ENCODE measurements around the gene MPRIP.

MPRIP gene

DNA sequence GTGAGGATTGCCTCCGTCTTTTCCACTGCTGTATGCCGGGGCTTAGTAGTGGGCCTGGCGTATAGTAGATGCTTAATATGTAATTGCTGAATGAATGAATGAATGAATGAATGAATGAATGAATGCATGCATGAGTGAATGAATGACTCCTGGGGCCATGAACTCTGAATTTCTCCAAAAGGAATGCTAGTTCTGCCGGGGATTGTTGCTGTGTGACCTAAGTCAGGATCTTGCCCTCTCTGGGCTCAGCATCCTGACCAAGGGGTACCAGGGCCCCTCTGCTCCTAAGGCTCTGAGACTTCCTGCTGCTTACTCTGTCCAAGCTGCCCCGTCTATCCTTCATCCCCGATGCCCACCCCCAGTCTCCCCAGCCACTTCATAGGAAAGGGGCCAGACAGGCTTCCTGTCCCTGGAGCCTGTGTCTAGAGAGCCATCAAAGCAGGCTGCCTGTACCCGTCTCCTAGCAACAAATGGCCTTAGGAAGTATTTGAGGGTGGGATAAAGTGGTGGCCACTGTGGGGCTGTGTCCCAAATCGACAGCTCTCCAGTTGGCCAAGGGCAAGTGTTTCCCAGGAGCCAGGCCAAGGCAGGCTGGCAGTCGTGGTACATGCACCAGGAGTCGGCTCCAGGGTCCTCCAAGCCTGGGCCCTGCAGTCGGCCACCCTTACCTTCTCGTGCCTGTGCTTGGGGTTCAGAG, 11.6 kb upstream of the MPRIP start:
- peak overlapping the region; percentile 27 for H3K18ac ChIP-seq (ENCODE audit: low read length)
- H3K79me1 ChIP-seq (ENCODE audit: low read length) = peaks cover 28% of the 10 kb centered on the region
- H3K9me3 ChIP-seq (ENCODE audit: insufficient read depth, low read depth, low read length) = no peaks in the 10 kb centered on the region
- H2BK120ac ChIP-seq (ENCODE audit: insufficient read depth, low read length, poor library complexity) = peak overlapping the region; percentile 12
- H2BK5ac ChIP-seq (ENCODE audit: low read depth, low read length, poor library complexity) = no peak overlapping the region
- no peak overlapping the region for H3K4me2 ChIP-seq (ENCODE audit: low read length)
- WGBS (ENCODE audit: extremely low coverage, insufficient coverage, insufficient read length) = no CpG with 5 or more reads among the region's 12 CpGs
- peak overlapping the region; percentile 22 for H3K27ac ChIP-seq (ENCODE audit: low read depth, low read length)
- H2BK12ac ChIP-seq (ENCODE audit: low read length) = peak overlapping the region; percentile 70
- peaks cover 32 to 37% of the 10 kb centered on the region in 2 experiments for H3K4me1 ChIP-seq (ENCODE audit: control insufficient read depth in 1 of 2, insufficient read depth in 2 of 2, low read length in 2 of 2)
- no peak overlapping the region for H4K8ac ChIP-seq (ENCODE audit: low read depth, low read length)
- H2AK5ac ChIP-seq (ENCODE audit: low read length) = peak overlapping the region; percentile 72
- H3K36me3 ChIP-seq (ENCODE audit: control insufficient read depth in 1 of 2, insufficient read depth in 2 of 2, low read length in 2 of 2) = no peaks in the 10 kb centered on the region
- H3K27me3 ChIP-seq (ENCODE audit: insufficient read depth, low read length) = no peaks in the 10 kb centered on the region
- peak overlapping the region; percentile 32 for H3K14ac ChIP-seq (ENCODE audit: low read length)
- H3K4me3 ChIP-seq (ENCODE audit: low read depth, low read length) = no peak overlapping the region
- H4K12ac ChIP-seq (ENCODE audit: low read depth, low read length) = no peak overlapping the region
- no peak overlapping the region for H2AFZ ChIP-seq (ENCODE audit: insufficient read depth, low read length, poor library complexity)
- DNase-seq = no peak
- H3K9ac ChIP-seq (ENCODE audit: low read length) = no peak overlapping the region
- H3K23ac ChIP-seq (ENCODE audit: low read length) = no peak overlapping the region
- H3K79me2 ChIP-seq (ENCODE audit: control insufficient read depth, insufficient read depth, low read length, poor library complexity) = no peaks in the 10 kb centered on the region
- no peak overlapping the region for H3K4ac ChIP-seq (ENCODE audit: low read depth, low read length)
- H4K91ac ChIP-seq (ENCODE audit: low read depth, low read length) = peak overlapping the region; percentile 64

- Histone ChIP-seq H3K4ac (ENCODE audit: low read depth, low read length) (peak overlapping the region; percentile 43), H3K79me1 (ENCODE audit: low read length) (peaks cover 30% of the 10 kb centered on the region), H4K8ac (ENCODE audit: low read depth, low read length) (peak overlapping the region; percentile 3), H3K9ac (ENCODE audit: low read length) (no peak overlapping the region), H3K27me3 (ENCODE audit: insufficient read depth, low read length) (no peaks in the 10 kb centered on the region), H3K36me3 (ENCODE audit: control insufficient read depth in 1 of 2, insufficient read depth in 2 of 2, low read length in 2 of 2) (no peaks in the 10 kb centered on the region), H3K9me3 (ENCODE audit: insufficient read depth, low read depth, low read length) (no peaks in the 10 kb centered on the region), H3K4me3 (ENCODE audit: low read depth, low read length) (no peak overlapping the region), H3K27ac (ENCODE audit: low read depth, low read length) (peak overlapping the region; percentile 12), H4K91ac (ENCODE audit: low read depth, low read length) (peak overlapping the region; percentile 75), H2BK120ac (ENCODE audit: insufficient read depth, low read length, poor library complexity) (peak overlapping the region; percentile 48), H3K4me2 (ENCODE audit: low read length) (no peak overlapping the region), H3K4me1 (ENCODE audit: control insufficient read depth in 1 of 2, insufficient read depth in 2 of 2, low read length in 2 of 2) (peaks cover 35 to 44% of the 10 kb centered on the region in 2 experiments), H2AK5ac (ENCODE audit: low read length) (peak overlapping the region; percentile 27), H3K18ac (ENCODE audit: low read length) (peak overlapping the region; percentile 81), H3K23ac (ENCODE audit: low read length) (no peak overlapping the region), H3K79me2 (ENCODE audit: control insufficient read depth, insufficient read depth, low read length, poor library complexity) (no peaks in the 10 kb centered on the region), H2BK5ac (ENCODE audit: low read depth, low read length, poor library complexity) (no peak overlapping the region), H2AFZ (ENCODE audit: insufficient read depth, low read length, poor library complexity) (peak overlapping the region; percentile 43), H4K12ac (ENCODE audit: low read depth, low read length) (peak overlapping the region; percentile 4), H2BK12ac (ENCODE audit: low read length) (peak overlapping the region; percentile 85), H3K14ac (ENCODE audit: low read length) (peak overlapping the region; percentile 47)
- no CpG with 5 or more reads among the region's 13 CpGs for WGBS (ENCODE audit: extremely low coverage, insufficient coverage, insufficient read length)
- no peak for DNase-seq
Measured at GRCh38 chr17:17032131-17032692, 10.0 kb upstream of the MPRIP start.

- no peak overlapping the region for H3K4ac ChIP-seq (ENCODE audit: low read depth, low read length)
- H2BK5ac ChIP-seq (ENCODE audit: low read depth, low read length, poor library complexity) = no peak overlapping the region
- peak overlapping the region; percentile 5 for H2AK5ac ChIP-seq (ENCODE audit: low read length)
- H3K9me3 ChIP-seq (ENCODE audit: insufficient read depth, low read depth, low read length) = no peaks in the 10 kb centered on the region
- H2AFZ ChIP-seq (ENCODE audit: insufficient read depth, low read length, poor library complexity) = no peak overlapping the region
- peaks cover 23% of the 10 kb centered on the region for H3K79me1 ChIP-seq (ENCODE audit: low read length)
- no peak overlapping the region for H3K23ac ChIP-seq (ENCODE audit: low read length)
- no peak overlapping the region for H4K12ac ChIP-seq (ENCODE audit: low read depth, low read length)
- H2BK12ac ChIP-seq (ENCODE audit: low read length) = no peak overlapping the region
- no peak overlapping the region for H3K27ac ChIP-seq (ENCODE audit: low read depth, low read length)
- H3K4me2 ChIP-seq (ENCODE audit: low read length) = no peak overlapping the region
- H4K91ac ChIP-seq (ENCODE audit: low read depth, low read length) = no peak overlapping the region
- no CpG with 5 or more reads among the region's 7 CpGs for WGBS (ENCODE audit: extremely low coverage, insufficient coverage, insufficient read length)
- no peak overlapping the region for H3K18ac ChIP-seq (ENCODE audit: low read length)
- H4K8ac ChIP-seq (ENCODE audit: low read depth, low read length) = no peak overlapping the region
- H3K4me1 ChIP-seq (ENCODE audit: control insufficient read depth in 1 of 2, insufficient read depth in 2 of 2, low read length in 2 of 2) = peaks cover 29 to 34% of the 10 kb centered on the region in 2 experiments
- H3K27me3 ChIP-seq (ENCODE audit: insufficient read depth, low read length) = no peaks in the 10 kb centered on the region
- no peaks in the 10 kb centered on the region for H3K79me2 ChIP-seq (ENCODE audit: control insufficient read depth, insufficient read depth, low read length, poor library complexity)
- H2BK120ac ChIP-seq (ENCODE audit: insufficient read depth, low read length, poor library complexity) = no peak overlapping the region
- H3K14ac ChIP-seq (ENCODE audit: low read length) = no peak overlapping the region
- no peaks in the 10 kb centered on the region for H3K36me3 ChIP-seq (ENCODE audit: control insufficient read depth in 1 of 2, insufficient read depth in 2 of 2, low read length in 2 of 2)
- no peak overlapping the region for H3K4me3 ChIP-seq (ENCODE audit: low read depth, low read length)
- no peak for DNase-seq
- H3K9ac ChIP-seq (ENCODE audit: low read length) = no peak overlapping the region
Measured at GRCh38 chr17:17033466-17033865, 8.8 kb upstream of the MPRIP start.

DNA sequence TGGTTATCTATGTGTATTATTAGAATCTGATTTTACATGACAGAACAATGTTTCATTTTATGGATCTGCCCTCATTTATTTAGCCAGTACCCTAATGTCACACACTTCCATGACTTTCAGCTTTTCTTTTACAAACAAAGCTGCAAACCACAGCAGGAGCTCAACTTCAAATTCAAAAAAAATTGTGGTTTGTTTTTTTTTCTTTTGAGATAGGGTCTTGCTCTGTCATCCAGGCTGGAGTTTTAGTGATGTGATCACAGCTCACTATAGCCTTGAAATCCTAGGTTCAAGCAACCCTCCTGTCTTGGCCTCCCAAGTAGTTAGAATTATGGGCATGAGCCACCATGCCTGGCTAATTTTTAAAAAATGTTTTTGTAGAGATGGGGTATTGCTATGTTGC, 8.2 kb upstream of the MPRIP start:
- no peaks in the 10 kb centered on the region for H3K36me3 ChIP-seq (ENCODE audit: control insufficient read depth in 1 of 2, insufficient read depth in 2 of 2, low read length in 2 of 2)
- no peak overlapping the region for H3K18ac ChIP-seq (ENCODE audit: low read length)
- DNase-seq = no peak
- H3K14ac ChIP-seq (ENCODE audit: low read length) = no peak overlapping the region
- H4K91ac ChIP-seq (ENCODE audit: low read depth, low read length) = no peak overlapping the region
- no peak overlapping the region for H2AFZ ChIP-seq (ENCODE audit: insufficient read depth, low read length, poor library complexity)
- no peak overlapping the region for H3K4ac ChIP-seq (ENCODE audit: low read depth, low read length)
- no peak overlapping the region for H3K27ac ChIP-seq (ENCODE audit: low read depth, low read length)
- H3K4me3 ChIP-seq (ENCODE audit: low read depth, low read length) = no peak overlapping the region
- no peaks in the 10 kb centered on the region for H3K9me3 ChIP-seq (ENCODE audit: insufficient read depth, low read depth, low read length)
- no peak overlapping the region for H2BK5ac ChIP-seq (ENCODE audit: low read depth, low read length, poor library complexity)
- H3K79me1 ChIP-seq (ENCODE audit: low read length) = peaks cover 19% of the 10 kb centered on the region
- no peaks in the 10 kb centered on the region for H3K27me3 ChIP-seq (ENCODE audit: insufficient read depth, low read length)
- peaks cover 23 to 28% of the 10 kb centered on the region in 2 experiments for H3K4me1 ChIP-seq (ENCODE audit: control insufficient read depth in 1 of 2, insufficient read depth in 2 of 2, low read length in 2 of 2)
- no peak overlapping the region for H2AK5ac ChIP-seq (ENCODE audit: low read length)
- H2BK12ac ChIP-seq (ENCODE audit: low read length) = no peak overlapping the region
- H3K9ac ChIP-seq (ENCODE audit: low read length) = no peak overlapping the region
- H2BK120ac ChIP-seq (ENCODE audit: insufficient read depth, low read length, poor library complexity) = no peak overlapping the region
- no peak overlapping the region for H3K23ac ChIP-seq (ENCODE audit: low read length)
- no peak overlapping the region for H4K8ac ChIP-seq (ENCODE audit: low read depth, low read length)
- no peak overlapping the region for H4K12ac ChIP-seq (ENCODE audit: low read depth, low read length)
- H3K79me2 ChIP-seq (ENCODE audit: control insufficient read depth, insufficient read depth, low read length, poor library complexity) = no peaks in the 10 kb centered on the region
- H3K4me2 ChIP-seq (ENCODE audit: low read length) = no peak overlapping the region

All from trophoblast cell (in vitro differentiated cells and primary cell).